ENCODE results near the gene THUMPD3.

GRCh38 chr3:9347081-9347480 is 15.8 kb upstream of the THUMPD3 start:
- no peak for TF ChIP-seq ZFP30 (CRISPR knock-in tag; IDR thresholded peaks at IDR 0.05)
- no peak for TF ChIP-seq POU6F1 (CRISPR knock-in tag; IDR thresholded peaks at IDR 0.05; ENCODE audit: borderline replicate concordance, low read depth)
- no peak for TF ChIP-seq ZC3H10 (CRISPR knock-in tag; IDR thresholded peaks at IDR 0.05)
- no peak for TF ChIP-seq CREB5 (CRISPR knock-in tag; IDR thresholded peaks at IDR 0.05; ENCODE audit: low read depth)
- TF ChIP-seq PATZ1 (CRISPR knock-in tag; IDR thresholded peaks at IDR 0.05; ENCODE audit: borderline replicate concordance): no peak
- no peak for TF ChIP-seq ISL1 (CRISPR knock-in tag; IDR thresholded peaks at IDR 0.05)
- no peak for TF ChIP-seq TCF4 (CRISPR knock-in tag; IDR thresholded peaks at IDR 0.05; ENCODE audit: borderline replicate concordance)
- no peak for TF ChIP-seq GLIS3 (CRISPR knock-in tag; IDR thresholded peaks at IDR 0.05)
